LNCAP (cell line): ENCODE measurements around the gene POMT2.

ENCODE experiments used
- CTCF ChIP-seq: fragments of 450-650 bp; IDR thresholded peaks from 2 replicates; pipeline ENCODE4 v1.5.1; 2017; ENCODE audit warnings: mild to moderate bottlenecking

The POMT2 gene

GRCh38 chr14:77251870-77252269 lies 68.8 kb downstream of the POMT2 start:
- no peak for TF ChIP-seq CTCF

- TF ChIP-seq CTCF: no peak
Measured at GRCh38 chr14:77250927-77251326, 69.8 kb downstream of the POMT2 start.

GRCh38 chr14:77249286-77249685 lies 71.4 kb downstream of the POMT2 start:
- TF ChIP-seq CTCF: no peak

GRCh38 chr14:77248666-77249065 lies 72.0 kb downstream of the POMT2 start:
- TF ChIP-seq CTCF: no peak

GRCh38 chr14:77246784-77247183 lies 73.9 kb downstream of the POMT2 start:
- no peak for TF ChIP-seq CTCF

- TF ChIP-seq CTCF: peak; percentile 16; the same call in 1 of the 2 replicates
Measured at GRCh38 chr14:77245820-77246219, 74.9 kb downstream of the POMT2 start.

- TF ChIP-seq CTCF: no peak
Measured at GRCh38 chr14:77243853-77244252, 76.8 kb downstream of the POMT2 start.

GRCh38 chr14:77242752-77243151 lies 77.9 kb downstream of the POMT2 start:
- TF ChIP-seq CTCF: no peak
